GM10266 (cell line): Measurements from ENCODE around the gene RTKN.
"Not testable (repeated sequence)": the region's sequence is repeated elsewhere in the genome, so short reads cannot be mapped to it uniquely, and the experiment has no call there.

Source experiments
- DNase-seq: peaks from one replicate; pipeline ENCODE4 v3.0.0; 2012; ENCODE audit errors: extremely low spot score
- TF ChIP-seq, protein P1 (sequence below): IDR thresholded peaks from 2 replicates; pipeline ENCODE4 v1.5.1; 2012; ENCODE audit warnings: mild to moderate bottlenecking, low read depth; ENCODE audit not compliant: control insufficient read depth, insufficient read depth; ENCODE audit errors: missing control alignments

The RTKN gene

DNA sequence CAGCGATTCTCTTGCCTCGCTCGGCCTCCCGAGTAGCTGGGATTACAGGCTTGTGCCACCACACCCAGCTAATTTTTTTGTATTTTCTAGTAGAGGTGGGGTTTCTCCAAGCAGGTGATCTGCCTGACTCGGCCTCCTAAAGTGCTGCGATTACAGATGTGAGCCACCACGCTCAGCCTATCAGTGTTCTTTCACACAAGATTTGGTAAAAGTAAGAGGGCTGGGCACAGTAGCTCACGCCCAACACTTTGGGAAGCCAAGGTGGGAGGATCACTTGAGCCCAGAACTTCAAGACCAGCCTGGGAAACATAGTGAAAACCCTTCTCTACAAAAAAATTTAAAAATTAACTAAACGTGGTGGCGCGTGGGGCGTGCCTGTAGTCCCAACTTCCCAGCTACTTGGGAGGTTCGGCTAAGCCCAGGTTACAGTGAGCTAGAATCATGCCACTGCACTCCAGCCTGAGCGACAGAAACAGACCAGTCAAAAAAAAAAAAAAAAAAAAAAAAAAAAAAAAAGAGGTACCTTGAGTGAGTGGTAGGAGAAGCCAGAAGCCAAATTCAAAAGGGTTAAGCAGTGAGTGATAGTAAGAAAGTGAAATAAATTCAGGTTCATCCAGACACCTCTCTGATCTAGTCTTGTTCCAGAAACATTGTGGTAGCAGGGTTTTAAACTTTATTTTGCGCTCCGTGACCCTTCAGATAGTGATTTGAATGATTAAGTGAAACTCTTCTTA lies 29.8 kb upstream of the RTKN start:
- DNase-seq: no peak
- TF ChIP-seq, protein P1, sequence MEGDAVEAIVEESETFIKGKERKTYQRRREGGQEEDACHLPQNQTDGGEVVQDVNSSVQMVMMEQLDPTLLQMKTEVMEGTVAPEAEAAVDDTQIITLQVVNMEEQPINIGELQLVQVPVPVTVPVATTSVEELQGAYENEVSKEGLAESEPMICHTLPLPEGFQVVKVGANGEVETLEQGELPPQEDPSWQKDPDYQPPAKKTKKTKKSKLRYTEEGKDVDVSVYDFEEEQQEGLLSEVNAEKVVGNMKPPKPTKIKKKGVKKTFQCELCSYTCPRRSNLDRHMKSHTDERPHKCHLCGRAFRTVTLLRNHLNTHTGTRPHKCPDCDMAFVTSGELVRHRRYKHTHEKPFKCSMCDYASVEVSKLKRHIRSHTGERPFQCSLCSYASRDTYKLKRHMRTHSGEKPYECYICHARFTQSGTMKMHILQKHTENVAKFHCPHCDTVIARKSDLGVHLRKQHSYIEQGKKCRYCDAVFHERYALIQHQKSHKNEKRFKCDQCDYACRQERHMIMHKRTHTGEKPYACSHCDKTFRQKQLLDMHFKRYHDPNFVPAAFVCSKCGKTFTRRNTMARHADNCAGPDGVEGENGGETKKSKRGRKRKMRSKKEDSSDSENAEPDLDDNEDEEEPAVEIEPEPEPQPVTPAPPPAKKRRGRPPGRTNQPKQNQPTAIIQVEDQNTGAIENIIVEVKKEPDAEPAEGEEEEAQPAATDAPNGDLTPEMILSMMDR: no peak

GRCh38 chr2:74470742-74471141 lies 29.0 kb upstream of the RTKN start:
- DNase-seq: not testable (repeated sequence)

GRCh38 chr2:74464406-74464805 lies 22.7 kb upstream of the RTKN start:
- TF ChIP-seq, protein P1: no peak
- no peak for DNase-seq

- DNase-seq: no peak
- TF ChIP-seq, protein P1: no peak
These were observed 21.0 kb upstream of the RTKN start for GRCh38 chr2:74462786-74463105.

DNA sequence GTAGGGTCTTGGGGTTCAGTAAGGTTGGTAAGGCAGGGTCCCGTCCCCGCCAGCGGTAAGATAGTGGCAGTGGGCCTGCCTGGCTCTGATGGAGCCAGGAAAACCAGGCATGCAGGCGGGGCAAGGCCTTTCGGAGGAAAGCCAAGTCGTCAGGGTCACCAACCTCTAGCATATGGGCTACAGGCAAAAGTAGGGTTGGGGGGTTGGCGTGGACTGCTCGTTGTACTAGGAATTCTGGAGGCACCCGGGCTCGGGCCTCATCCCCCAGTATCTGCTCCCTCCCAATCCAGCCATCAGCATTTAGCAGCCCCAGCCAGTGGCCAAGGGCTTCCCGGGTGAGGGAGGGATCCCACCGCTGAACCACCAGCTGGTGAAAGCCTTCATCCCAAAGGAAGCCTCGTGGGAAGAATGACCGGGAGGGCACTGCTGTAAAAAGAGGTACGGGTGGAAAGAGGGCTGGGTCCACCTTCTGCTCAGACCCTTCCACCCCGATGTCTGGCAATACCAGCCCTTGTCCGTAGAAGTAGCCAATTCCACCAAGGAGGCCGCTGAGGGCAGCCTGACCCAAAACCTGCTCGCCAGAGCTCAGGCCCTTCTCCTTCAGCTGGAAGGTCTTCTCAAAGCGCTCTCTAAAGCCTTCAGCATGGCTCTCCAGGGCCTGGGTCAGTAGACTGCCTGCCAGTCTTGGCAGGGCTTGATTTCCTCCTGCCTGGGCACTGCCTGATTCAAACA lies 20.5 kb upstream of the RTKN start:
- DNase-seq: no peak
- TF ChIP-seq, protein P1: no peak

- no peak for DNase-seq
- TF ChIP-seq, protein P1: peak; percentile 39
These were observed 19.7 kb upstream of the RTKN start for GRCh38 chr2:74461187-74462053.

DNA sequence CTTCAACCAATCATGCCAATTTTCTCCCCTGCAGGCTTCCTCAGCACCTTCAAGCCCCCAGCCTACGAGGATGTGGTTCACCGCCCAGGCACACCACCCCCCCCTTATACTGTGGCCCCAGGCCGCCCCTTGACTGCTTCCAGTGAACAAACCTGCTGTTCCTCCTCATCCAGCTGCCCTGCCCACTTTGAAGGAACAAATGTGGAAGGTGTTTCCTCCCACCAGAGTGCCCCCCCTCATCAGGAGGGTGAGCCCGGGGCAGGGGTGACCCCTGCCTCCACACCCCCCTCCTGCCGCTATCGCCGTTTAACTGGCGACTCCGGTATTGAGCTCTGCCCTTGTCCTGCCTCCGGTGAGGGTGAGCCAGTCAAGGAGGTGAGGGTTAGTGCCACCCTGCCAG lies 18.4 kb upstream of the RTKN start:
- not testable (repeated sequence) for DNase-seq

GRCh38 chr2:74459503-74460118 lies 17.9 kb upstream of the RTKN start:
- DNase-seq: not testable (repeated sequence)
